HepG2 (cell line): ENCODE measurements around the gene SSNA1. TPM values are rescaled to one million over a fixed set of nuclear protein-coding genes. Genes with fewer than 3 reads are reported as not detected.

Experiments used
- FOXA1 ChIP-seq, 2 experiments: fragments of 450-650 bp in 1 of 2; sonication (generic) in 1 of 2; formaldehyde crosslinking in 1 of 2; IDR thresholded peaks; 2 replicates each; pipeline versions ENCODE4 v1.4.0 to v1.6.1; 2016 to 2020; ENCODE audit warnings: missing genetic modification reagents in 1 of 2
- KIAA2018 ChIP-seq: sonication (generic); formaldehyde crosslinking; IDR thresholded peaks from 2 replicates; pipeline ENCODE4 v1.5.0; 2020; ENCODE audit warnings: mild to moderate bottlenecking, missing genetic modification reagents, borderline replicate concordance
- NFKBIZ ChIP-seq: IDR thresholded peaks from 2 replicates; pipeline ENCODE4 v1.6.1; 2018; ENCODE audit warnings: missing genetic modification reagents, missing compliant biosample characterization
- PAXIP1 ChIP-seq: sonication (generic); formaldehyde crosslinking; conservative IDR thresholded peaks from 2 replicates; pipeline ENCODE4 v1.4.0; 2020; ENCODE audit warnings: mild to moderate bottlenecking, missing genetic modification reagents, moderate library complexity
- SALL1 ChIP-seq: sonication (generic); formaldehyde crosslinking; IDR thresholded peaks from 2 replicates; pipeline ENCODE4 v1.8.0; 2022; ENCODE audit warnings: mild to moderate bottlenecking, missing genetic modification reagents
- SNAPC2 ChIP-seq: sonication (generic); formaldehyde crosslinking; IDR thresholded peaks from 2 replicates; pipeline ENCODE4 v1.8.1; 2022; ENCODE audit warnings: mild to moderate bottlenecking, missing genetic modification reagents
- STAT5B ChIP-seq: sonication (generic); formaldehyde crosslinking; IDR thresholded peaks from 2 replicates; pipeline ENCODE4 v1.4.0; 2020; ENCODE audit warnings: missing genetic modification reagents
- TEF ChIP-seq: sonication (generic); formaldehyde crosslinking; IDR thresholded peaks from 2 replicates; pipeline ENCODE4 v1.5.0; 2020; ENCODE audit warnings: missing genetic modification reagents
- ZBTB21 ChIP-seq: sonication (generic); formaldehyde crosslinking; IDR thresholded peaks from 2 replicates; pipeline ENCODE4 v1.4.0; 2020; ENCODE audit warnings: missing genetic modification reagents
- ZEB1 ChIP-seq: IDR thresholded peaks from 2 replicates; pipeline ENCODE4 v1.6.1; 2012; ENCODE audit warnings: mild to moderate bottlenecking, low read depth, inconsistent platforms; ENCODE audit not compliant: insufficient replicate concordance
- ZFY ChIP-seq: sonication (generic); formaldehyde crosslinking; IDR thresholded peaks from 2 replicates; pipeline ENCODE4 v1.4.0; 2020; ENCODE audit warnings: missing genetic modification reagents
- ZNF382 ChIP-seq: sonication (generic); formaldehyde crosslinking; IDR thresholded peaks from 2 replicates; pipeline ENCODE4 v1.5.0; 2020; ENCODE audit warnings: missing genetic modification reagents, mild to moderate bottlenecking, borderline replicate concordance
- ZNF383 ChIP-seq: sonication (generic); formaldehyde crosslinking; IDR thresholded peaks from 2 replicates; pipeline ENCODE4 v1.4.0; 2020; ENCODE audit warnings: missing genetic modification reagents, mild to moderate bottlenecking, borderline replicate concordance
- ZNF530 ChIP-seq: sonication (generic); formaldehyde crosslinking; IDR thresholded peaks from 2 replicates; pipeline ENCODE4 v1.5.0; 2020; ENCODE audit warnings: low read depth, mild to moderate bottlenecking, missing genetic modification reagents
- ZNF607 ChIP-seq: sonication (generic); formaldehyde crosslinking; IDR thresholded peaks from 2 replicates; pipeline ENCODE4 v1.5.1; 2020; ENCODE audit warnings: missing genetic modification reagents, mild to moderate bottlenecking, borderline replicate concordance
- ZNF7 ChIP-seq: IDR thresholded peaks from 2 replicates; pipeline ENCODE4 v1.6.1; 2016; ENCODE audit warnings: missing biosample characterization, missing genetic modification reagents
- ZNF749 ChIP-seq: sonication (generic); formaldehyde crosslinking; IDR thresholded peaks from 2 replicates; pipeline ENCODE4 v1.8.0; 2022; ENCODE audit warnings: mild to moderate bottlenecking, missing genetic modification reagents, moderate library complexity, borderline replicate concordance
- polyA plus RNA-seq, 8 experiments: library from polyadenylated mRNA; depleted of rRNA in 3 of 8; stranded (reverse) in 7 of 8; unstranded in 1 of 8; fragments of >200 nt; fragmentation: Illumina TruSeq in 4 of 8; extraction: Trizol in 4 of 8; gene quantifications; 2 replicates each; pipeline versions ENCODE4 v1.2.1 to v1.2.3, GENCODE V29; 2011 to 2016; ENCODE audit warnings: low read depth in 4 of 8, missing spikeins in 1 of 8, mixed read lengths in 1 of 8; ENCODE audit not compliant: insufficient read depth in 1 of 8
- total RNA-seq, 5 experiments: library from RNA; depleted of rRNA; stranded (reverse); fragments of >200 nt; fragmentation: Illumina TruSeq; extraction: Trizol; gene quantifications; 2 replicates each; pipeline ENCODE4 v1.2.3, GENCODE V29; 2016; ENCODE audit warnings: low read depth in 1 of 5

SSNA1 gene
- total and polyA plus RNA-seq, 2 of the 13 experiments (the other 11 are each of a cell fraction or from before 2014, with no cell fraction given) = 35.9 to 49.4 TPM

GRCh38 chr9:137188490-137189296, at the start of gene SSNA1, which contains the start of gene ANAPC2 (continued):
- no peak for TF ChIP-seq KIAA2018 (CRISPR knock-in tag)
- peak; percentile 38; the same call in 1 of the 2 replicates for TF ChIP-seq NFKBIZ (CRISPR knock-in tag)
- TF ChIP-seq SNAPC2 (CRISPR knock-in tag) = no peak
- TF ChIP-seq ZFY = peak; percentile 95
- TF ChIP-seq ZEB1 = no peak
- TF ChIP-seq ZNF383 (CRISPR knock-in tag) = no peak
- peak; percentile 12; the same call in 1 of the 2 replicates for TF ChIP-seq PAXIP1
- no peak for TF ChIP-seq ZNF382 (CRISPR knock-in tag)
- TF ChIP-seq ZNF530 (CRISPR knock-in tag) = no peak
- TF ChIP-seq SALL1 (CRISPR knock-in tag) = peak; percentile 89
- no peak; the same call in 1 of the 2 replicates for TF ChIP-seq ZNF749 (CRISPR knock-in tag)
- no peak for TF ChIP-seq ZNF7
- peak; percentile 85; the same call in 1 of the 2 replicates for TF ChIP-seq ZNF607 (CRISPR knock-in tag)
- TF ChIP-seq TEF (CRISPR knock-in tag) = no peak
- no peak for TF ChIP-seq FOXA1 (IDR thresholded peaks at IDR 0.05)
- TF ChIP-seq FOXA1 (CRISPR knock-in tag; IDR thresholded peaks at IDR 0.05) = peak; percentile 77
- 0 out of 2 replicates have a peak, but pooled peaks have one; percentile 64 for TF ChIP-seq STAT5B (CRISPR knock-in tag)
- TF ChIP-seq ZBTB21 (CRISPR knock-in tag) = peak; percentile 73
